ENCODE data around the gene DUOX1. TPM values are rescaled to one million over a fixed set of nuclear protein-coding genes. Genes with fewer than 3 reads are reported as not detected.

DUOX1 gene
- total and polyA plus RNA-seq, 9 of the 15 experiments (the other 6 are each of a cell fraction or from before 2014, with no cell fraction given), result 0.01 to 0.22 (median 0.01) TPM; not detected in 6

GRCh38 chr15:45118131-45118588 is 11.6 kb upstream of the DUOX1 start (continued):
- TF ChIP-seq, protein P1, sequence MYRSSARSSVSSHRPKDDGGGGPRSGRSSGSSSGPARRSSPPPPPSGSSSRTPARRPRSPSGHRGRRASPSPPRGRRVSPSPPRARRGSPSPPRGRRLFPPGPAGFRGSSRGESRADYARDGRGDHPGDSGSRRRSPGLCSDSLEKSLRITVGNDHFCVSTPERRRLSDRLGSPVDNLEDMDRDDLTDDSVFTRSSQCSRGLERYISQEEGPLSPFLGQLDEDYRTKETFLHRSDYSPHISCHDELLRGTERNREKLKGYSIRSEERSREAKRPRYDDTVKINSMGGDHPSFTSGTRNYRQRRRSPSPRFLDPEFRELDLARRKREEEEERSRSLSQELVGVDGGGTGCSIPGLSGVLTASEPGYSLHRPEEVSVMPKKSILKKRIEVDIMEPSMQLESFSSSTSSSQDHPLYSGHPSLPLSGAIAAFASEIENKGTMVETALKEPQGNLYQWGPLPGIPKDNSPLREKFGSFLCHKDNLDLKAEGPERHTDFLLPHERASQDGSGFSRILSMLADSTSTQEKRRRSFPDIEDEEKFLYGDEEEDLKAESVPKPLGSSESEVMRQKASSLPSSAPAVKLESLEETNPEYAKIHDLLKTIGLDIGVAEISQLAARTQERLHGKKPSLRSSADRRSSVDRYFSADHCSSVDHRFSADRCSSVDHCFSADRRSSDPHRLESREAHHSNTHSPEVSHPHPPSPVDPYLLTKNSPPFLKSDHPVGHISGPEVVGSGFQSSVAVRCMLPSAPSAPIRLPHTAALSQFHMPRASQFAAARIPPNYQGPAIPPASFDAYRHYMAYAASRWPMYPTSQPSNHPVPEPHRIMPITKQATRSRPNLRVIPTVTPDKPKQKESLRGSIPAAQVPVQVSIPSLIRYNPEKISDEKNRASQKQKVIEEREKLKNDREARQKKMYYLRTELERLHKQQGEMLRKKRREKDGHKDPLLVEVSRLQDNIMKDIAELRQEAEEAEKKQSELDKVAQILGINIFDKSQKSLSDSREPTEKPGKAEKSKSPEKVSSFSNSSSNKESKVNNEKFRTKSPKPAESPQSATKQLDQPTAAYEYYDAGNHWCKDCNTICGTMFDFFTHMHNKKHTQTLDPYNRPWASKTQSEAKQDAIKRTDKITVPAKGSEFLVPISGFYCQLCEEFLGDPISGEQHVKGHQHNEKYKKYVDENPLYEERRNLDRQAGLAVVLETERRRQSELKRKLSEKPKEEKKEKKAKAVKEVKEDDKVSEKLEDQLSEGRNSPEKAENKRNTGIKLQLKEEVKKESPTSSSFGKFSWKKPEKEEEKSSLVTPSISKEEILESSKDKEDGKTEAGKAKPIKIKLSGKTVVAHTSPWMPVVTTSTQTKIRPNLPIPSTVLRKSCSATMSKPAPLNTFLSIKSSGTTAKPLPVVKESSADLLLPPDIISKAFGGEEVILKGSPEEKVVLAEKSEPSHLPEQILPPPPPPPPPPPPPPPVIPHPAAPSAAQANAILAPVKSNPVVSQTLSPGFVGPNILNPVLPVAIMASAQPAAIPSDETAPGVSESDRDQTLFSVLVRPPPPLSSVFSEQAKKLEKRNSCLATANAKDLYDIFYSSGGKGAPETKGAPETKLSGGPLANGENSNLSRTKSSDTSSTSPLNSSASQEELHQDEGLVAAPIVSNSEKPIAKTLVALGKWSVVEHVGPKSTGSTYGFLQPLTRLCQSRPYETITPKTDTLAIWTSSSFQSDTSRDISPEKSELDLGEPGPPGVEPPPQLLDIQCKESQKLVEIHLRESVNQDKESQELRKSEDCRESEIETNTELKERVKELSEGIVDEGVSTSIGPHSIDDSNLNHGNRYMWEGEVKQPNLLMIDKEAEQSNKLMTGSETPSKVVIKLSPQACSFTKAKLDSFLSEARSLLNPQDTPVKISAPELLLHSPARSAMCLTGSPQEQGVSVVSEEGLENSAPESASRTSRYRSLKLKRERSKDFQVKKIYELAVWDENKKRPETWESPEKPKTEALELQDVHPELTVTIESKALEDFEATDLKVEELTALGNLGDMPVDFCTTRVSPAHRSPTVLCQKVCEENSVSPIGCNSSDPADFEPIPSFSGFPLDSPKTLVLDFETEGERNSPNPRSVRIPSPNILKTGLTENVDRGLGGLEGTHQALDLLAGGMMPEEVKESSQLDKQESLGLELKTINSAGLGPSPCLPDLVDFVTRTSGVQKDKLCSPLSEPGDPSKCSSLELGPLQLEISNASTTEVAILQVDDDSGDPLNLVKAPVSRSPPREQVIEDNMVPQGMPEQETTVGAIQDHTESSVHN (IDR thresholded peaks at IDR 0.05; ENCODE audit: borderline replicate concordance in 1 of 2, low read depth in 1 of 2), result no peak
- TF ChIP-seq, protein P2, sequence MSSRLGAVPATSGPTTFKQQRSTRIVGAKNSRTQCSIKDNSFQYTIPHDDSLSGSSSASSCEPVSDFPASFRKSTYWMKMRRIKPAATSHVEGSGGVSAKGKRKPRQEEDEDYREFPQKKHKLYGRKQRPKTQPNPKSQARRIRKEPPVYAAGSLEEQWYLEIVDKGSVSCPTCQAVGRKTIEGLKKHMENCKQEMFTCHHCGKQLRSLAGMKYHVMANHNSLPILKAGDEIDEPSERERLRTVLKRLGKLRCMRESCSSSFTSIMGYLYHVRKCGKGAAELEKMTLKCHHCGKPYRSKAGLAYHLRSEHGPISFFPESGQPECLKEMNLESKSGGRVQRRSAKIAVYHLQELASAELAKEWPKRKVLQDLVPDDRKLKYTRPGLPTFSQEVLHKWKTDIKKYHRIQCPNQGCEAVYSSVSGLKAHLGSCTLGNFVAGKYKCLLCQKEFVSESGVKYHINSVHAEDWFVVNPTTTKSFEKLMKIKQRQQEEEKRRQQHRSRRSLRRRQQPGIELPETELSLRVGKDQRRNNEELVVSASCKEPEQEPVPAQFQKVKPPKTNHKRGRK (tag; IDR thresholded peaks at IDR 0.05), result no peak
- TF ChIP-seq POLR2B (IDR thresholded peaks at IDR 0.05; ENCODE audit: low read depth, partially characterized antibody) (no peak), ELF1 (tag; IDR thresholded peaks at IDR 0.05) (no peak), CHD1 (IDR thresholded peaks at IDR 0.05; ENCODE audit: low read length) (no peak), AFF4 (CRISPR knock-in tag; IDR thresholded peaks at IDR 0.05) (no peak), ZNF644 (tag; IDR thresholded peaks at IDR 0.05; ENCODE audit: low read depth) (no peak), TGIF2 (CRISPR knock-in tag; IDR thresholded peaks at IDR 0.05) (no peak), NONO (IDR thresholded peaks at IDR 0.05; ENCODE audit: low read depth in 2 of 2, low read length in 1 of 2) (peak in 1 of 2 experiments; percentile 26; a peak in 1 of 4 replicates), NFXL1 (CRISPR knock-in tag; IDR thresholded peaks at IDR 0.05) (no peak)
- TF ChIP-seq, protein P3, sequence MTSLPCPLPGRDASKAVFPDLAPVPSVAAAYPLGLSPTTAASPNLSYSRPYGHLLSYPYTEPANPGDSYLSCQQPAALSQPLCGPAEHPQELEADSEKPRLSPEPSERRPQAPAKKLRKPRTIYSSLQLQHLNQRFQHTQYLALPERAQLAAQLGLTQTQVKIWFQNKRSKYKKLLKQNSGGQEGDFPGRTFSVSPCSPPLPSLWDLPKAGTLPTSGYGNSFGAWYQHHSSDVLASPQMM (CRISPR knock-in tag; IDR thresholded peaks at IDR 0.05), result no peak
